GM19397 (cell line): ENCODE results near the gene SGCG.
"Not testable (repeated sequence)": the region's sequence is repeated elsewhere in the genome, so short reads cannot be mapped to it uniquely, and the experiment has no call there.

ENCODE experiments used
- ATAC-seq: cut with Tn5 transposase; IDR thresholded peaks from one replicate; pipeline ENCODE4 v1.9.1; 2021; ENCODE audit warnings: mild to moderate bottlenecking, moderate library complexity; ENCODE audit not compliant: unreplicated experiment

The SGCG gene

GRCh38 chr13:23203516-23203915 lies 22.7 kb downstream of the SGCG start:
- no peak for ATAC-seq

DNA sequence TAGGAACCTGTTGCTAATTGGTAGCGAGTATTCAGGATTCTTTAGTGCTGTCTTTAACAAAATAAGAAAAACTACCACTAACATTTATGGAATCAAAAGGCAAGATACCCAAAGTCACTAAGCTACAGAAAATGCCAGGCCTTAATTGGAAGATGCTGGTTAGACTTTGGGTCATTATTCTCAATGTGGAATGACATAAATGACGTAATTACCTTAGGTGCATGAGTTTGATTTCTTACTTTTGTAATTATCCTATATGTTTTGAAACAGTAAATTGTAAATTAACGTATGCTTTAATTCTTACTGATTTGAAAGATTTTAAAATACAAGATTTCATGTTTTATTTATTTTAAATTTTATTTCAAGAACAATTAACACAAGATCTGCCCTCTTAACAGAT lies 25.0 kb downstream of the SGCG start:
- no peak for ATAC-seq

- ATAC-seq, result no peak
Measured at GRCh38 chr13:23212671-23213070, 31.9 kb downstream of the SGCG start.

DNA sequence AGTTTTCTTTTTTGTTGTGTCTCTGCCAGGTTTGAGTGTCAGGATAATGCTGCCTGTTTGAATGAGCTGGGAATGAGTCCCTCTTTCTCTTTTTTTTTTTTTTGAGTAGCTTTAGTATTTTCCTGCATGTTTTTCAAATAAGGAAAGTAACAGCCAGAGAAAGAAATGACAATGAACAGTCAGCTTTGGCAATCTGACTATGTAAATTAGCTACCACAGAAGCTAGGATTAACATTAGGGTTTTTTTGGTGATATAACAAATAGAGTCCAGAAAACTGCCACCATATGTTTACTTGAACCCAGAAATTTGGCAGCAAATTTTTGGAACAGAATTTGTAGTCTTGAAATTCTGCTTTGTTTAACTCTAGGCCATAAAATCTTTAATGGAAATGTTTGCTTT lies 50.5 kb downstream of the SGCG start:
- no peak for ATAC-seq

DNA sequence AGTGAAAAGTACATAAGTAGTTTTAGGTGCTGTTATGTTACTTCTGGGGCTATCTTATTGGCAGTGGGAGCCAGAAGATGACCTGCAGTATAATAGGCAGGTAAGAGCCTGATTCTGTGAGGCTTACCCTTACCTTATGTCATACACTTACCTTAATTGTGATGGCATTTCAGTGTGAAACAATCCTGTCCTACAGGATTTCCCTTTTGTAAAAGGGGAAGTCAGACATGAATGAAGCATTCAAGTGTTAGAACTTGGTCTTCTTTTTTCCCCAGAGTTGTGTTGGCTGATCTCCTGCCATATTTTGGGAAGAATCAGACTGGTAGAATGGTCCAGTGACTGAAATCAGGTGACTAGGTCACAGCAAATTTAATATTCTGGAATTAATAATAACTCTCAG lies 55.2 kb downstream of the SGCG start:
- no peak for ATAC-seq

- ATAC-seq, result no peak
Measured at GRCh38 chr13:23243066-23243465, 62.3 kb downstream of the SGCG start.

DNA sequence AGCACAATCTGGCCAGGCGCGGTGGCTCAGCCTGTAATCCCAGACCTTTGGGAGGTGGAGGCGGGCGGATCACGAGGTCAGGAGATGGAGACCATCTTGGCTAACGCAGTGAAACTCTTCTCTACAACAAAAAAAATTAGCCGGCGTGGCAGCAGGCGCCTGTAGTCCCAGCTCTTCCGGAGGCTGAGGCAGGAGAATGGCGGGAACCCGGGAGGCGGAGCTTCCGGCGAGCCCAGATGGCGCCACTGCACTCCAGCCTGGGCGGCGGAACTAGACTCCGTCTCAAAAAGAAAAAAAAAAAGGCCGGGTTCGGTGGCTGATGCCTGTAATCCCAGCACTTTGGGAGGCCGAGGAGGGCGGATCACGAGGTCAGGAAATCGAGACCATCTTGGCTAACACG lies 67.6 kb downstream of the SGCG start:
- ATAC-seq, result not testable (repeated sequence)

DNA sequence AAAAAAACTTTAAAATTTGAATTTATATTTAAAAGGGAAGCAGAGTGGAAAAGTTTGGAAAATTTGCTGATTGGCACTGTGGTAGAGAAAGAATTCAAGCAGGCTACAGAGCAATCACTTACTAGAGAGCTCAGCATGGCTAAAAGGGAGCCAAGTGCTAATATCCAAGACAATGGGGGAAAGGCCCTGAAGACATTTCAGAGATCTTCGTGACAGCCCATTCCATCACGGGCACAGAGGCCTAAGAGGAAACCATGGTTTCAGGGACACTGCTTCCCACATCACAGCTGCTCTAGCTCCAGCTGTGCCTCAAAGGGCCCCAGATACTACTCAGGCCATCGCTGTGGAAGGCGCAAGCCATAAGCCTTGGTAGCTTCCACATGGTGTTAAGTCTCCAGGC lies 73.7 kb downstream of the SGCG start:
- ATAC-seq, result no peak

- no peak for ATAC-seq
Measured at GRCh38 chr13:23267571-23267970, 86.8 kb downstream of the SGCG start.

- ATAC-seq, result peak; percentile 81
Measured at GRCh38 chr13:23268441-23268840, 87.7 kb downstream of the SGCG start.

DNA sequence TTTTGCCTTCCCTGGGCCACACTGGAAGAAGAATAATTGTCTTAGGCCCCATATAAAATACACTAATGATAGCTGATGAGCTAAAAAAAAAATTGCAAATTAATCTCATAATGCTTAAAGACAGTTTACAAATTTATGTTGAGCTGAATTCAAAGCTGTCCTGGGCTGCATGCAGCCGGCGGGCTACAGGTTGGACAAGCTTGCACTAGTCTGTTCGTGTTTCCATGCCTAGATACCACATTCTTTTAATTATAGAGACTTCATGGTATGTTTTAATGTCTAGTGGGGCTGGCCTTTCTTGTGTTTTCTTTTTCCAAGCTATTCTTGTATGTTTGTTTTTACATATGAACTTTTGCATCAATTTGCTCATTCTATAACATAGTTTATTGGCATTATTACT lies 90.6 kb downstream of the SGCG start:
- no peak for ATAC-seq

DNA sequence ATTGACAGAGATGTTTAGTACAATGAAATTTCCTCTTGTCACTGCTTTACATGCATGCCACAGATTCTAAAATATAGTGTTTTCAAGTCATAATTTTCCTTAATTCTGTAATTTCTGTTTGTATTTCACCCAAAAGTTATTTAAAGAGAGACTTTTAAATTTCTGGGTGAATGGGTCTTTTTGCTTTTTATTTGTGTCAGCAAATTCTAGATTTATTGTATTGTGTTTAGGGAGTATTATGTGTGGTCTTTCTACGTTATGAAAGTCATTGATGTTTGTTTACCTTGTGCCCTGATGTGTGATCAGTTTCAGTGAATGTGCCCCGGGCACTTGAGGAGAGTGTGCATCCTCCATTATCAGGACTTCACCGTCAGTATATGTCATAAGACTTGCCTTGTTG lies 92.7 kb downstream of the SGCG start:
- no peak for ATAC-seq

DNA sequence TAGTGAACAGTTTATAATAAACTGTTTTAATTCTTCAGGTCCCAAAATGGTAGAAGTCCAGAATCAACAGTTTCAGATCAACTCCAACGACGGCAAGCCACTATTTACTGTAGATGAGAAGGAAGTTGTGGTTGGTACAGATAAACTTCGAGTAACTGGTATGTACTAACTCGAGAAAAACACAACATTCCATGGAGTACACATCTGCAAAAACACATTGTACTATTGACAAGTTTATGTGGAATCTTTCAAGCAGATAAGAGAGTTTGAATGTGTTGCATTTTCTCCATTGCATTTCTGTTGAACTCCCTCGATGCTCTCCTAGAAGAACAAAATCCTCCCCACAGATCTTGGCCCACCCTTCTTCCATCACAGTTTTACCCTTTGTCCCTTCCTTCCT lies 98.5 kb downstream of the SGCG start:
- ATAC-seq, result no peak

DNA sequence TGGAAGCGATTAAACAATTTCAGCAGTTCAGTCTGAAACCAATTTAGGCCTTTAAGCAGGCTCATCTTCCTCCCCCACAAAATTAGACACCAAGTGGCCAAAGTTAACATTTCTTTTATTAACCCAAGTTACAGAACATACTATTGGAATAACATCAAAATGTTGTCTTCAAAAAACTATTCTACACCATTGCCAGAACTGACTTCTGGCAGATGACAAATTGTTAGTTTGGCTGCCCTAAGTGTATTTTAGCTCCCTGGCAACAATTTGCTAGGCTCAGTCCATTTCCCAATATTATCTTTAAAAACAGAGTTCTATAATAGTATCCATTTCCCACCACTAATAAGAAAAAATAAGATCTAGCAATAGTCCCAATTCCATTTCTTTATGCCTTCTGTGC lies 107.8 kb downstream of the SGCG start:
- ATAC-seq, result no peak

DNA sequence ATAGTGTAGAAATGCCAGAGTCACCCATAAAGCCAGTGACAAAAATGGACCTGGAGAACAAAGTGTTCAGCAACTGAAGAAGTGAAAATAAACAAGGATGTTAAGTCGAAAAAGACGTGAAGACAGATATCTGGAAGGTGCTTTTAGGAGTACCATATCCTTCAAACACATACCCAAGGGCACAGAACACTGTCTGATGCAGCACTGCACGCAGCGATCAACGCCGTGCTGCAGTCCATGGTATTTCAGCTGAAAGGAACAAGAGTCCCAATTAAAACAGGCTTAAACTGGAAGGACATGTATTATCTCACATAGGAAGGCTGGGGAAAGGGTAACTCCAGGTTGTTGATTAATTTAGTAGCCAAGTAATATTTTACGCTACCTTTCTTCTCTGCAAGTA lies 108.2 kb downstream of the SGCG start:
- no peak for ATAC-seq

GRCh38 chr13:23289917-23290357 lies 109.2 kb downstream of the SGCG start:
- no peak for ATAC-seq

DNA sequence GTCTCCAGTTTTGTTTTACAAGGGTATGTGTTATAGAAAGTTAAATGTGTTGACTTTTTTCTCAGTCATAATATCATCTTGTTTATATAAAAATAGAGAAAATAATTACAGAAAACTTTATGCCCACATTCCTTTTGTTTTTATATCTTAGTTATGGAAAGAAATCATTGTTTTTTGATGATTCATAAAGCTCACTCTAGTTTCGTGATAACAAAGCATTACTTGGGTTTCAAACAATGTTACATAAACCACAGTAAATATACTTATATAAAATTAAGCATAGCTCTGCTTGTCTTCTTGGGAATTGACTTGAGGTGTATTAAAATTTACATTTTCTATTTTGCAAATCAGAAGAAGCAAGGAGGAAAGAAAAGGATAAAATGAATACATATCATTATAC lies 111.8 kb downstream of the SGCG start:
- ATAC-seq, result no peak

GRCh38 chr13:23314837-23315236 lies 134.1 kb downstream of the SGCG start:
- not testable (repeated sequence) for ATAC-seq

DNA sequence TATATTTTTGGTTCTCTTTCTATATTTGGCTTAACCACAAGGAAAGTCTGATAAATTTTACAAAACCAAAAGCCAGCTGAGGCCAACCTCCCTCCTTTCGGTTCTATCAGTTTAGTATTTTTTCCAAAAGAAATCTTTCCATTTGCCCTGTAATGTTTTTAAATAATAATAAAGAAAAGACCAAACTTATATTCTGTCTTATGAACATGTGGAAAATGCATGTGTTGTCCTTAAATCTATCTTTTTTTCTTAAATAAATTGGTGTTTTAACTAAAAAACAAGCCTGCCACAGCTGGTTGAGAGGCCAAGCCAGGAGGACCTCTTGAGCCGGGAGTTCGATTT lies 139.1 kb downstream of the SGCG start:
- no peak for ATAC-seq

DNA sequence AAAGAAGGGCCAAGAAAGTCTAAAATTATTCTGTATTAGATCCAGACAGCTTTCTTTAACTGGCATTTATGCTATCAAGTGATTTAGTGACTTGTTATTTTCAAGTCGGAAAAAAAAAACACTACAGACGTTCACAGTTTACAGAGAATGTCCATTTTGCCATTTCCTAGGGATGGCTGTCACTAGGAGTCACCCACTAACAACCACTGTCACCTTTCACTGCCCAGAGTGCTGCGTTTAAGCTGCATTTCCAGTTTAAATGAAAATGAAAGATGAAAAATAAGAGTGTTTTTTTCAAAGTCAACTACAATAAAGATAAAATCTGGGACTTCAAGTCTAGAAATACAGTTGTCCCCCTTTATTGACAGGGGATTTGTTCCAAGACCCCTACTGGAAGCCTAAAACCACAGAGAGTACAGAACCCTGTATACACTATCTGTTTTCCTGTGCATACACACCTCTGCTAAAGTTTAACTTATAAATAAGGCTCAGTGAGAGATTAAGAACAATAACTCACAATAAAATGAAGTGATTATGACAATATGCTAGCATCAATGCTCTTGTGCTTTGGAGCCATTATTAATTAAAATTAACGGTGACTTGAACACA lies 140.3 kb downstream of the SGCG start:
- peak; percentile 21 for ATAC-seq

DNA sequence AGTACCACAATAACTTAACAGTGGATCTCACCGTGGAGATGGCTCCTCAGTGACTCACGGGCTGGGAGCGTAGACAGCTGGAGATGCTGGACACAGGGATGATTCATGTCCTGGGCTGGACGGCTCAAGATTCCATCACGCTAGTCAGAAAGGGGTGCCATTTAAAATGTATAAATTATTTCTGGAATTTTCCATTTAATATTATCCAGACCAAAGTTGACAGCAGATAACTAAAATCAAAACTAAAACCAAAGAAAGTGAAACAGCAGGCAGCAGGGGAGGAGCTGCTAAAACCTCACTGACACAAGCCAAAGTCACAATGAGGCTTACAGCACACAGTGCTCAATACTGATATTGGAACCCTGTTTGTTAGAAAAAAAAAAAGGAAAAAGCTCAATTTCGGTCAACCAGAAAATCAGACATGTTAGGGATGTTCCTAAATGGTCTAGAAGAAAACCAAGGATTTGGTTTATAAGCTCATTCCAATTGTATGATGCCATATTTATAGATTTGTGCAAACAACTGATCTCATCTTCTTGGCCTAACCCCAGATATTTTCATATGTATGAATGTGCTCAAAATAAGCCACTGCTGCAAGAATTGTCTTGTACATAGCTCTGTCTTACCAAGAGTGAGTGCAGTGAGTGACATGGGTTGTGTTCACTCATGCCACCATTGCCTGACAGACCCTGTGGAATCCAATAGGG lies 140.9 kb downstream of the SGCG start:
- ATAC-seq, result peak; percentile 78

DNA sequence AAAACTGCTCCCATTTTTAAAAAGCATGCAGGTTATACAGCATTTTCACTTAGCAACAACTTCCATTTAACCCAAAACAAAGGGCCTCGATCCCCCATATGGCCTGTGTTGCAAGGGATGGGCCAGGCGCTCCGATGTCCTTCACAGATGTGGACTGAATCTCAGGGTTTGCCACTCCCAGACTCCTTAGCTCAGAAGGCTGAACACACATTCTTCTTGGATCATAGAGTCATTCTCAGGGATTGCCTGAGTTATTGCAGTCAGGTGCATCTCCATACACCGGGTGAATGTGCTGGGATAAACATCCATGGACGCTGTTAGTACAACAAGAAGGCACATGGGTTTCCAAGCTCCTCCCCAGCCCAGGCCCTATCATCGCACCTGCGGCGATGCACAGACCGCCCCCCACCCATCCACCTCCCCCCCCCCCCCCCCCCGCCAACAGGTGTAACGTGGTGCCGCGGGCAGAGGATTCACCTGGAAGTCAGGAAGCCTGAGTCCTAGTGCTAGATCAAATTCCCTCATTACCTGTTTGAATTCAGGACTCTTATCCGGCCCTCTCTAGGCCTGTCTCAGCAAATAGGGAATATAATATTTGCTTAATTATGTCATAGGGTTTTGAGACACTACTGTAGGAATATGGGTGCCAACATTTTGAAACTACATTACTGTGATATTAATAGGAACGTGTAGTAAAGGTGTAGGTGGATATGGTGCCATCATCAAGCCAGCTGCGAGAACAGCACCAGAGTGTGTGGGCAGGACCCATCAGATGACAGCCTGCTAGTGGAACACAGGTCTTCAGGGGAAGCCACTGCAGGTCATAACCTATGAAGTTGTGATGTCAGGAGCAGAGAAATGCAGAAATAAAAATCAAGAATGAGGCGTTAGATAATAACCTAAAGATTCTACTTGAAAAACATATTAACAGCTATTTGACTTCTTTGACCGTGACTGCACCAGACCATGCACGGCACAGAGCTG lies 141.9 kb downstream of the SGCG start:
- ATAC-seq, result no peak
